Uterus (tissue), 4 donors: ENCODE measurements around the gene HIPK2. TPM values are rescaled to one million over a fixed set of nuclear protein-coding genes. Genes with fewer than 3 reads are reported as not detected.

Experiments used
- DNase-seq, 2 donors: peaks; one replicate each; pipeline ENCODE4 v3.0.0-alpha.2; 2019 to 2020
- H3K27ac ChIP-seq, 2 donors: fragments of 200-600 bp; sonication (generic); 1 replicate in 1 of 2; 2 replicates in 1 of 2; pipeline ENCODE4 v1.5.1; 2016 to 2018
- H3K27me3 ChIP-seq, 2 donors: fragments of 200-600 bp; sonication (generic); one replicate each; pipeline ENCODE4 v1.5.1; 2018 to 2019; ENCODE audit warnings: control low read depth in 1 of 2
- H3K36me3 ChIP-seq, 2 donors: fragments of 200-600 bp; sonication (generic); one replicate each; pipeline ENCODE4 v1.5.1; 2019; ENCODE audit warnings: control low read depth in 1 of 2
- H3K4me1 ChIP-seq, 2 donors: fragments of 200-600 bp; sonication (generic); one replicate each; pipeline ENCODE4 v1.5.1; 2018 to 2019; ENCODE audit warnings: control low read depth in 1 of 2
- H3K4me3 ChIP-seq, 2 donors: fragments of 200-600 bp; sonication (generic); 1 replicate in 1 of 2; 2 replicates in 1 of 2; pipeline ENCODE4 v1.5.1; 2018 to 2019; ENCODE audit warnings: mild to moderate bottlenecking in 1 of 2
- H3K9me3 ChIP-seq, 2 donors: fragments of 200-600 bp; sonication (generic); one replicate each; pipeline ENCODE4 v1.5.1; 2019; ENCODE audit warnings: control low read depth in 1 of 2
- POLR2A ChIP-seq, 2 donors: fragments of 450-650 bp; IDR thresholded peaks; one replicate each; pipeline ENCODE4 v1.6.1; 2016; ENCODE audit warnings: antibody characterized with exemption in 2 of 2, mild to moderate bottlenecking in 1 of 2, moderate library complexity in 1 of 2
- intact Hi-C: fragments of 100-400 bp; cut with DNase I; formaldehyde crosslinking; loops from one replicate; pipeline ENCODE4 v1.15.1; 2023; ENCODE audit warnings: low total_unique reads
- total RNA-seq, 4 donors: library from RNA; depleted of rRNA in 3 of 4; stranded (reverse); fragments of >200 nt in 3 of 4; gene quantifications; one replicate each; pipeline versions ENCODE4 v1.1.0 to v1.2.4, GENCODE V29; 2014 to 2023
- TF ChIP-seq, protein P1 (sequence below), 4 experiments: fragments of 200-600 bp in 2 of 4; fragments of 450-650 bp in 2 of 4; sonication (generic) in 2 of 4; IDR thresholded peaks; one replicate each; pipeline ENCODE4 v1.5.1; 2016 to 2019; ENCODE audit warnings: antibody characterized with exemption in 4 of 4, mild to moderate bottlenecking in 2 of 4, moderate library complexity in 1 of 4
- donor health status: DM: yes; HTN: yes; CAD: no.

Gene HIPK2
- total RNA-seq, 4 donors from 2014 or later: 9.4 to 65.8 (median 19.2) TPM

DNA sequence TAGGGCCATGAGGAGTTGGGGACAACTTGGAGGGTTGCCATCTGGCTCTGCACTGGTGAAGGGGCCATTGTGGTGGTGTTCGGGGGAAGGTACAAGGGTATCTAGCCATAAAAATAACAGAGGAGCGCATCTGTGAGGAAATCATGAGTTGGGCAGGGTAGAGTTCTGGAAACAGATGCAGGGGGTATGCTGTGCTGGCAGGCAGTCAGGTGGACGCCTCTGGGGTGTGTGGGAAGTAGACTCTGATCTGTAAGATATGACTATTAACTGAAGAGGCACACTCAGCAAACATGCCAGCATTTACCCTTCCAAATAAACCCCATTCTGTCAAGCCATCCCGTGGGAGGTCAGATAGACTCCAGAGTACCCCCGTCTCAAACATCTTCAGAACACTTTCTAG, 174.5 kb downstream of the HIPK2 start:
- TF ChIP-seq, protein P1, sequence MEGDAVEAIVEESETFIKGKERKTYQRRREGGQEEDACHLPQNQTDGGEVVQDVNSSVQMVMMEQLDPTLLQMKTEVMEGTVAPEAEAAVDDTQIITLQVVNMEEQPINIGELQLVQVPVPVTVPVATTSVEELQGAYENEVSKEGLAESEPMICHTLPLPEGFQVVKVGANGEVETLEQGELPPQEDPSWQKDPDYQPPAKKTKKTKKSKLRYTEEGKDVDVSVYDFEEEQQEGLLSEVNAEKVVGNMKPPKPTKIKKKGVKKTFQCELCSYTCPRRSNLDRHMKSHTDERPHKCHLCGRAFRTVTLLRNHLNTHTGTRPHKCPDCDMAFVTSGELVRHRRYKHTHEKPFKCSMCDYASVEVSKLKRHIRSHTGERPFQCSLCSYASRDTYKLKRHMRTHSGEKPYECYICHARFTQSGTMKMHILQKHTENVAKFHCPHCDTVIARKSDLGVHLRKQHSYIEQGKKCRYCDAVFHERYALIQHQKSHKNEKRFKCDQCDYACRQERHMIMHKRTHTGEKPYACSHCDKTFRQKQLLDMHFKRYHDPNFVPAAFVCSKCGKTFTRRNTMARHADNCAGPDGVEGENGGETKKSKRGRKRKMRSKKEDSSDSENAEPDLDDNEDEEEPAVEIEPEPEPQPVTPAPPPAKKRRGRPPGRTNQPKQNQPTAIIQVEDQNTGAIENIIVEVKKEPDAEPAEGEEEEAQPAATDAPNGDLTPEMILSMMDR (IDR thresholded peaks at IDR 0.05): no peak
- no peak for TF ChIP-seq POLR2A (IDR thresholded peaks at IDR 0.05)
- Histone ChIP-seq H3K36me3 (no peaks in the 10 kb centered on the region), H3K4me3 (no peak overlapping the region), H3K27me3 (no peaks in the 10 kb centered on the region), H3K27ac (no peak overlapping the region), H3K4me1 (no peaks in the 10 kb centered on the region), H3K9me3 (no peaks in the 10 kb centered on the region)
- DNase-seq: no peak
- intact Hi-C loops: no loop called here

DNA sequence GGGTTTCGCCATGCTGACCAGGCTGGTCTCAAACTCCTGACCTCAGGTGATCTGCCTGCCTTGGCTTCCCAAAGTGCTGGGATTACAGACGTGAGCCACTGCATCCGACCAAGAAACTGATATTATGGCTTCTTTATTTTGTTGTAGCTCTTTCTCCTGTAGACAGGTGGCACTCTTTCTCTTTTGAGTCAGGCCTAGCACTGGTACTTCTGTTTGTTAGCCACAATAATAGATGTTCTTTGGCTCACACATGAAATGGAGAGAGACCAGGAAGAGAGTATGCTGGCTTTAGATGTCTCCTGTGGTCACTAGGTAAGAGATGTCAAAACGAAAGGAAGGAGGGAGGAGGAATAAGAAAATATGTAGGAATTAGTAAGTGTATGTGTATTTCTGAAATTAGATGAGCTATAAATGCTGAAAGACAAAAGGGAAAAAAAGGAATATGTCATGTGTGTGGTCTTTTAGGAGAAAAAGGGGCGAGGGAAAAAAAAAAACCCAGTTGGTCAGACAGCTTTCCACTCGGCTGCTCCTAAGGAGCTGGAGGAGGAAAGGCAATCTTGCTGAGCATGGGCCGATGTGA, 175.6 kb downstream of the HIPK2 start:
- intact Hi-C loops: no loop called here
- Histone ChIP-seq H3K27ac (peak overlapping the region; percentile 11 to 31), H3K36me3 (no peaks in the 10 kb centered on the region), H3K9me3 (no peaks in the 10 kb centered on the region), H3K4me1 (no peaks in the 10 kb centered on the region), H3K27me3 (no peaks in the 10 kb centered on the region), H3K4me3 (no peak overlapping the region)
- DNase-seq: no peak
- TF ChIP-seq POLR2A (IDR thresholded peaks at IDR 0.05): no peak
- TF ChIP-seq, protein P1 (IDR thresholded peaks at IDR 0.05): peak; percentile 43 to 49 (median 46)

DNA sequence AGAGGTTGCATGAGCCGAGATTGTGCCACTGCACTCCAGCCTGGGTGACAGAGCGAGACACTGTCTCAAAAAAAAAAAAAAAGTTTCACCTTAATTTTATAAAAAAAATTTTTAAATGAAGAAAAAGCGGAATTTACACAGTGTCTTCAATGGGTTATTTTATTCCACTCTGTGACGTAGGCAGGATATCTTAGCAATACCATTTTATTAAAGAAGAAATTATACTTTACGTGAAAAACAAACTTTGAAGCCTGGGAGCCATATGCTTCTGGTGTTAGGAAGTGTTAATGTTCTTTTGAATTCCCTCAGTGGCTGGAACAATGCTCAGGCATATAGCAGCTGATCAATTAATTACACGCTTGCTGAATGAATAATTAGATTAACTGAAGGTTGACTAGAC, 176.6 kb downstream of the HIPK2 start:
- intact Hi-C loops: no loop called here
- Histone ChIP-seq H3K9me3 (no peaks in the 10 kb centered on the region), H3K27ac (no peak overlapping the region), H3K36me3 (no peaks in the 10 kb centered on the region), H3K27me3 (no peaks in the 10 kb centered on the region), H3K4me3 (no peak overlapping the region), H3K4me1 (no peaks in the 10 kb centered on the region)
- no peak for TF ChIP-seq POLR2A (IDR thresholded peaks at IDR 0.05)
- TF ChIP-seq, protein P1 (IDR thresholded peaks at IDR 0.05): no peak
- DNase-seq: no peak

DNA sequence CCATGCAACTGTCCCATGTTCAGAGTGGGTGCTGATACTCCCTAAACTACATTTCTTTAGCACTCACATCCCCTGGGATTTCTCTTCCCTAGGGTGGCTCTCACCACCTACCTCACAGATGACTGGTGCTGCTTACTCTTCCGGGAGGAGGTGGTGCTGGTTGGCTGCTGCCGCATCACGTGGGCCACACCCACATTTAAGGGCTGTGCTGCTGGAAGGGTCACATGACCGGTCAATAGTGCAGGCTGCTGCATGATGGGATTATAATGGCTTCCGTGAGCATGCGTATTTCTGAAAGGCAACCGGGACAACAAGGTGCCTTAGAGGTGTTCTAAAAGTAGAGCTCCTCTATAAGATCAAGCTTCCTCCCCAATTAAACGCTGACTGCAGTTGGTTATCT, 177.5 kb downstream of the HIPK2 start:
- H3K27ac ChIP-seq: no peak overlapping the region
- no peaks in the 10 kb centered on the region for H3K36me3 ChIP-seq
- intact Hi-C loops: no loop called here
- no peaks in the 10 kb centered on the region for H3K4me1 ChIP-seq
- no peaks in the 10 kb centered on the region for H3K27me3 ChIP-seq
- TF ChIP-seq, protein P1 (IDR thresholded peaks at IDR 0.05): no peak
- TF ChIP-seq POLR2A (IDR thresholded peaks at IDR 0.05): no peak
- H3K4me3 ChIP-seq: no peak overlapping the region
- no peak for DNase-seq
- no peaks in the 10 kb centered on the region for H3K9me3 ChIP-seq

DNA sequence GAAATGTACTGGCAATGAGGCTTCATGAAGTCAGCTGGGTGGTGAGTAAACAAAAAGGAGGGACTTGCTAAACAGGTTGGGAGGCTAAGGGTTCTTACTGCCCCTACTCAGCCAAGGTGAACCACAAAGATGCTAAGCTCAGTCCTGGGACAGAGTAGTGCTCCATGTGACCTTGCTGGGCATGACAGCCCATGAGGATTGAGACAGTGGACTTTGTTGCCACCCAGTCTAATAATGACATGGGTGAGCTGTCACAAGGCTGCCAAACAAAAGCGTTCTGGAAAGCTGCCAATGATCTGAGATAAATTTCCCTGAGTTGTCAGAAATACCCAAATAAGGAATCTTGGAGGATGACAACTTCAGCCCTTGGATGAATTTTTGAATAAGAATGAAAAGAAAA, 179.2 kb downstream of the HIPK2 start:
- no peak overlapping the region for H3K27ac ChIP-seq
- no peaks in the 10 kb centered on the region for H3K9me3 ChIP-seq
- no peaks in the 10 kb centered on the region for H3K27me3 ChIP-seq
- H3K36me3 ChIP-seq: no peaks in the 10 kb centered on the region
- DNase-seq: no peak
- intact Hi-C loops: no loop called here
- peaks cover 0 to 5% of the 10 kb centered on the region in 2 donors for H3K4me1 ChIP-seq
- TF ChIP-seq, protein P1 (IDR thresholded peaks at IDR 0.05): no peak
- no peak for TF ChIP-seq POLR2A (IDR thresholded peaks at IDR 0.05)
- no peak overlapping the region for H3K4me3 ChIP-seq
